GM19099 (cell line): Measurements from ENCODE around the gene ADAMTS9.

ENCODE experiments used
- POLR2A ChIP-seq: IDR thresholded peaks from 3 replicates; pipeline ENCODE4 v1.6.1; 2011; ENCODE audit warnings: low read depth; ENCODE audit not compliant: insufficient read length; ENCODE audit errors: extremely low read depth

The ADAMTS9 gene

DNA sequence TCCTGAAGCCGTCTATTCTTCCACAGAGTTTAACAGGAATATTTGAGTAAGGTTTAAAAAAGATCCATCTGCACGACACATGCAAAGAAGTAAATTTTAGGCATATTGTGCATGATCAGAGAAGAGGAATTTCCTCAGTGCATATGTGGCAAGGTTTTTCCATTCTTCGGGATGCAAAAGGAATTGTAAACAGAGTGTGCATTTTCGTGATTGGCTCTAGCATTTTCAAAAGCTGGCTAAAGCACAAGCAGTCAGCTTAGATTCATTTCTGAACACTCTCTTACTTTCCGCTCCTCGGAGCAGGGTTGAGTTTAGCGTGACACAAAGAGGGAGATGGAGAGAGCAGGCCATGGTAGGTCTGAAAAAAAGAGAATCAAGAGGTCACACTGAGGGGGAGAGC, 128.2 kb downstream of the ADAMTS9 start:
- TF ChIP-seq POLR2A = no peak

DNA sequence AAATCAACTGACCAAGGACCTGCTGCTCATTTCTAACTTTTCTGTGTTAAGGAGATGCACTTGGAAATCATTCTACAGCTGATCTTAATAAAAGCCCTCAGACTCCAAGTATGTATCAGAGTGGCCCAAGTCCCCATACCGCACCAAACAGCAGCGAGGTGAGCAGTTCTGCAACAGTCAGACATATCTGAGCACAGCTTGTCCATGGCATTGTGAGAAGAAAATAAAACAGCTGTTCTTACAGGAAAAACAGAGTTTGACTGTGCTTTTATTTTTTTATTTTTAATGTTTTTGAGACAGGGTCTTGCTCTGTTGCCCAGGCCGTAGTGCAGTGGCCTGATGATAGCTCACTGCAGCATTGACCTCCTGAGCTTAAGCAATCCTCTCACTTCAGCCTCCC, 131.8 kb downstream of the ADAMTS9 start:
- TF ChIP-seq POLR2A = no peak

DNA sequence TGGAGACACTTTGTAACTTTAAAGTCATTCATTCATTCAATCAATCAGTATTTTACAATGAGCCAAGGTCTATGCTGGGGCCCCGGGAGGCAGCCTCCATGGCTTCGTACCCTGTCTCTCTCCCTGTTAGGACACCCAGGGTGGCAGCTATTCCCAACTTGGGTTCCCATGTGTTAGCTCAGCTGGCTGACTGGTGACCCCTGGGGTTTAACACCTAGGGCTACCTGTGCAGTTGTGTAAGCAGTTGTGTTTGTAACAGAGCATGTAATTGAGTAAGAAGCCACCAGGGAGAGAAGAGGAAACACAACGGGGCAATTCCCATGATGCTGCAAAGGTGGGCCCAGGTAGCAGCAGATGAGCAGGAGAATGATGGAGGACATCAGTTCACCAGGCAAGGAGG, 132.4 kb downstream of the ADAMTS9 start:
- no peak for TF ChIP-seq POLR2A

DNA sequence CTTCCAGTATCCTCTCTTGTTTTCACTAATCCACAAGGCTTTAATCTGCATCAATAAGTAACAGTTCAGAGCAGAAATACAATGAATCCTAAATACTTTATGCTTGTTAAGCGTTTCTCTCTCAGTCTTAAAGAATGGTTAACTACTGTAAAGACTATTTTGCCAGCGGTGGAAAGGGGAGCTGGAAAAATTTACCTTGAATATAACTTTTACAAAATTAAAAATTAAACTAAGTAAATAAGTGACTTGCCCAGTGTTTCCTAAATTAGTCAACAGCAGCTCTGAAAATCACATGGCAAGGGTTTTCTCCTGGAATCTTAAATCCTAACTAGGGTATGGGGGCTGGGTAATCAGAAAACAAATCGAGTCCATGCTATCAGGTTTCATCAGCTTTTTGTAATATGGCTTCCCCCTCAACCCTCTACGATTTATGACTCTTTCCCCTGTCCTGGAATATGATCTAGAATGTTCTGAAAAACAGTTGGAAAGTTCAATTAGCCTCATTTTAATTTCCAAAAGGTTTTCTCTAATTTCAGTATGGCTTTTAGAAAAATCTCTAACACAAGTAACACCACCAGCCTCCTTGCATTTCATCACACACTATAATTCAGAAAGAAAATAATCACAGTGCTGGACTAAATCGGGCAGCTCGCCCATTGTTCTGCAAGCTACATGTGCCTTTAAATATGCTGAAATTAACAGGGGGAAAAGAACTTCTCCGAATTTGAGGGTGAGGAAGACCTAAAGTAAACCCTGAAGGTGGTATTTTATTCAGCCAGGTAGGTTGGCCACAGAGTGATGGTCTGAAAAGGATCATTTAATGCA, 133.5 kb downstream of the ADAMTS9 start:
- no peak for TF ChIP-seq POLR2A

DNA sequence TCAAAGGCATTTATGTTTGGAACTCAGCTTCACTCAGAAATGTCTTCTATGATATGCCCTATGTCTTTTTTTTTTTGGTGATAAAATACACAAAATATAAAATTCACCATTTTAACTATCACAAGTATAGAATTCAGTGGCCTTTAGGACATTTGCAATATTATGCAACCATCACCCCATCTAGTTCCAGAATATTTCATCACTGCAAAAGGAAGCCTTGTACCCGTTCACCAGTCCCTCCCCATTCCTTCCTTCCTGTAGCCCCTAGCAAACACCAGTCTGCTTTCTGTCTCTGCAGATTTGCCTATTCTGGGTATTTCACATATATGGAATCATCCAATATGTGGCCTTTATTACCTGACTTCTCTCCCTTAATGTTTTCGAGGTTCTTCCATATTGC, 134.8 kb downstream of the ADAMTS9 start:
- TF ChIP-seq POLR2A = no peak

DNA sequence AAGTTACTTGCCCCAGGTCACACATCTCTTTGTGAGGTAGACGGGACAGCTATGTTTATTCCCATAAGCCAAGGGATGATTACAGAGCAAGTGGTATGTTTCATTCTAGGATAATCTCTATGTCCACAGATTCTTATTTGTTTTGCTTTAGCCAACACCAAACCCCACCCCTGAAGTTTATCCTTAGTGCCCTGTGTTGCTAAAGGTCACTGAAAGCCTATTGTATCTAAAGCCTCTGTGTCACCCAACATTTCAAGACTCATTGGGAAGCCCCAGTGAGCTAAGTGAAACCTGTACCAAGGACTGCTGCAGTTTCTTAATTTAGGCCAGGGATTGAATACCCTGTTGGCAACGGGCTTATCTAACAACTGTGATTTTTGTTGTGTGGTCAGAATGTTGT, 135.6 kb downstream of the ADAMTS9 start:
- no peak for TF ChIP-seq POLR2A

DNA sequence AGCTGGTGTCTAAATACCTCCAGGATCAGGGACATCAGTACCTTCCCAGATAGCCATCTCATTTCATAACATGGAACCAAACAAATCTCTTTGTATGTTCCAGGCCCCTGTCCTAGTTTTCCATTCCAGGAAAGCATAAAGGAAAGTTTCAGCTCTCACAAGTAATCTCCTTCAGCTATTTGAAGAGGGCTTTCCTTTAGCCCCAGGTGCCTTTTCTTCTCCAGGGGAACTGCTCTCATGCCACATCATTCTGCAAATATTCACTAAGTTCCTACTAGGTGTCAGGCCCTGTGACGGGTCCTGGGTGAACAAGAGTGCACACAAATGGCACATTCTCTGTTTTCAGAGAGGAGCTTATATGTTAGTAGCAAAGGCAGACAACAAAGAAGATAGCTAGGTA, 136.1 kb downstream of the ADAMTS9 start:
- TF ChIP-seq POLR2A = no peak

DNA sequence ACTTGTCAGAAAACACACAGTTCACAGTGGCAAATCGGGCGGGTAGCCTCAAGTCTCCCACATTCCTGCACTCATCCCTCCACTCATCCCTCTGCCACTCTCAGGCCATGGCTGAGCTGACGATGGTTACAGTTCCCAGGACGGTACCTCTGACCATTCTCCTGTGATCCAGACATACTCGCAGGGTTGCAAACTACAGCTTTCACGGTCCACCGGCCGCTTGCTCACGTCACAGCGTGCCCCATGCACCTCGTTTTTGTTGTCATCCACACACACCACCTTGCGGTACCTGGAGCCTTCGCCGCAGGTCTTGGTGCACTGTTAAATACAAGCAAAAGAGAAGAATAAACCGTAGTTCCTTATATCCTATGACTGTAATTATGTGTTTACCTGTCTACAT, 137.1 kb downstream of the ADAMTS9 start:
- no peak for TF ChIP-seq POLR2A

DNA sequence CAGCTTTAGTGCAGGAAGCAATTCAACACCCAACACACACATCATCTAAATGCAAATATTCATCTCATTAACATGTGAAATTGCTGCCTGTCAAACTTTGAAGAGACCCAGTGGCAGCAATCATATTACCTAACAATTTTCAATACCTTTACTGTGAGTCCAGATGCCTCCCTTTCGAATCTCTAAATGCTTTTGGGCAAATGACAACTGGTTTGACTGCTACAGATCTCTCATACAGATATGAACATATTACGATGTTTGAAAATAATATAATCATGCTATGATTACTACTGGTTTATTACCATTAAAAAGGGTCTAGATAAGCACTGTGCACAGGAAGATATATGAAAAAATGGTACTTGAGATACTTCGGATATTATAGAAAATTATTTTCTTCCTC, 137.9 kb downstream of the ADAMTS9 start:
- no peak for TF ChIP-seq POLR2A

DNA sequence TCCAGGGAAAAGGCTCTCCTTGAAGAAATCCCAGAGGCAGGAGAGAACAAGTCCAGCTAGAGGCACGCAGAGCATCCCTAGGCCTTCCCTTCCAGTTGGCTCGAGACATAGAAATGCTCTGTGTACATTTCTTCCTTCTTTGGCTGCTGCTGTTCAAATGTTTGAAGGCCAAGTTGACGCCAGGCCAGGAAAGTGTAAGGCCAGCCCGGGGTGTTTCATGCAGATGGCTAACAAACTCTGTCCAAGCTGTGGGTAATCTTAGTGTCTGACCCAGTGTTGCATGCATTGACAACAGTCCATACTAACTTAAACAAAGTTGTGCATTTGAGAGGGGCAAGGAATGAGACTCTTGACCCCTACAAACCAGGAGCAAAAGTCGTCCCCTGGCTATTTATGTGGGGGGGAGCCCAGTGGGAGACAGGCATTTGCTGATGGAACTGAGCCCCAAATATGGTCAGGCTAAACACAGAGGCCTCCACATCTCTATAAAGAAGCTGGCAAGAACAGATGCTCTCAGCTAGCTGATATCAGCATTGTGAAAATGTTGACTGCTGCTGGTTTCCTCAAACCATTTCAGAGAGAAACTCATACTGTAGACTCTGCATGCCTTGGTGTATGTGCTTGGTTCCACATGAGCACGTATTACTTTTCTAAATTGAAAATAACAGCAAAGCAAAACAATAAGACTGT, 139.5 kb downstream of the ADAMTS9 start:
- no peak for TF ChIP-seq POLR2A

DNA sequence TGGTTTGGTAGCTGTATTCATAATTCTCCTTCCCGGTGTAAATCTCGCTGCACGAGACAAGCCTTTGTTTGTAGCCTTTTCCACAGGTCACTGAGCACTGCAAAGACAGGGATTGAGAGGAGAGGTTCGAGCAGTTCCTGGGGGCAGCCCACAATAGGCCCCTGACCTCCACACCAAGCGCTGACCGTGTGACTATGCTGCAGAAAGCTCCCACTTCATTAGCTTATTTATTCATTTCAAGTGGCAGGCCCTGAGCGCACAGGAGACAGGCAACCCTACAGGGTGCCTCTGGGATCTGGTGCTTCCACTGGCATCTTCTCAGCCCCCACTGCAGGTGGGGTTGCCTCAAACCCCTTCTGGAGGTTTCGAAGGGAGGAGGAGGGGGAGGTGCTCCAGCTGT, 140.9 kb downstream of the ADAMTS9 start:
- no peak for TF ChIP-seq POLR2A

DNA sequence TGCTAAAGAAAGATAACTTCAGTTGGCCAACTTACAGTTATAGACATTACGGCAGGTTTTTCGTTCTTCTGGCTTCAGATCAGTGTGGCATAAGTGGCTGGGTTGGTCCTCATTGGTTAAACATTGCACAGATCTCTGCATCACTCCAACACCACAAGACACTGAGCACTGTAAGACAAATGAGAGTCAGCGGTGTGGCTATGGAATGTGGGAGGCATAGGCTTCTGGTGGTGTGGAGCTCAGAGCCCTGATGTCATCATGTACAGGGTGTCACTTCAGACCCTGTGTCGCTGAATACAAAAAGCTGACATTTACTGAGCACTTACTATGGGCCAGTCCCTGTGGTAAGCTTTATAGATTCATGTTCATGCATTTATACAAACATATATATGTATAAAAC, 146.0 kb downstream of the ADAMTS9 start:
- no peak for TF ChIP-seq POLR2A

DNA sequence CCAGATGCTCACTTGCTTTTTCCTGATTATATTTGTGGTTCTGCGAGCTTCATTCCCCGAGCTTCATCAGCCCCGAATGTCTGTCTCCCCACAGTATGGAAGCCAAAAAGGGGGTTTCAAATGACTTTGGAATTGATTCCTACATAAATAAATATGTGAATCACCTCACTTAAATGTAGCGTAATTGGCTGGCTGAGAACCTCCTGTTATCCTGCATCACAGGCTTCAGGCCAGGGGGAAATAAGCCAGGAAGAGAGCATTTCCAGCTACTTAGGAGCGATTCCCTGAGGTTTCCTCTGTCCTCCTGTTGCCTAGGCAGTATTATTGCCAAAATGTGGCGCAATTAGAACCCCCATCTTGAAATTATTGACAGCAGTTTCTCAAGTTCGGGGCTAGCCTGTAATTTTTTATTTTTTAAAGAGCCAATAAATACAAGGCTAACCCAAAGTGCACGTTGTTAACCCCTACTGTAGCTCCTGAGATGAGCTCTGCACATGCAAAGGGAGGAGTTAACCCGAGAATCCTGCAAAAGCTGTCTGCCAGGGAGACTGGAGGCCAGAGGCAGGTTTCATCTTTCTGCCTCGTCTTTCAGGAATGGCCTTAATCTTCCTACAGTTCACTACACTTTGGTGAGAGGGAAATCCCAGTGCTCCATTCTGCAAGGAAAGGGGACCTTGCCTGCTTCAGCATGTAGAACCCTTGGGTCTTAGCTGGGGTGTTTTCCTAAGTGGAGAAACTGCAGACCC, 148.2 kb downstream of the ADAMTS9 start:
- TF ChIP-seq POLR2A = no peak

DNA sequence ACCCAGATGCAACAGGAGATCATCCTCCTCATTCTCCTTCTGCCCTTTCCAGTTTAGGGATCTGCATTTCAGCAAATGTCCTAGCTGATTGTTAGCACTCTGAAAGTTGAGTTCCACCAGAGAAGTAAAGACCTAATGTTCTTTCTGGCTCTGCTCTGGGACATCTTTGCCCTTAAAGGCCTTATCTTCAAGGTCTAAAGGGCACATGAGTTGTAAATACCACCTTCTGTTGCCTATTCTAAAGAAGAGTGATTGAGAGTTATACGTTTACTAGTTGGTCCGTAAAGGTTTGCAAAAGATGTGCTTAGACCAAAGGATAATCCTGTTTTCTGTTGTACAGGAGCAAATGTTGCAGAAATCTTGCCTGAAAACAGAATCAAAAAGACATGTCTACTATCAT, 151.6 kb downstream of the ADAMTS9 start:
- no peak for TF ChIP-seq POLR2A

DNA sequence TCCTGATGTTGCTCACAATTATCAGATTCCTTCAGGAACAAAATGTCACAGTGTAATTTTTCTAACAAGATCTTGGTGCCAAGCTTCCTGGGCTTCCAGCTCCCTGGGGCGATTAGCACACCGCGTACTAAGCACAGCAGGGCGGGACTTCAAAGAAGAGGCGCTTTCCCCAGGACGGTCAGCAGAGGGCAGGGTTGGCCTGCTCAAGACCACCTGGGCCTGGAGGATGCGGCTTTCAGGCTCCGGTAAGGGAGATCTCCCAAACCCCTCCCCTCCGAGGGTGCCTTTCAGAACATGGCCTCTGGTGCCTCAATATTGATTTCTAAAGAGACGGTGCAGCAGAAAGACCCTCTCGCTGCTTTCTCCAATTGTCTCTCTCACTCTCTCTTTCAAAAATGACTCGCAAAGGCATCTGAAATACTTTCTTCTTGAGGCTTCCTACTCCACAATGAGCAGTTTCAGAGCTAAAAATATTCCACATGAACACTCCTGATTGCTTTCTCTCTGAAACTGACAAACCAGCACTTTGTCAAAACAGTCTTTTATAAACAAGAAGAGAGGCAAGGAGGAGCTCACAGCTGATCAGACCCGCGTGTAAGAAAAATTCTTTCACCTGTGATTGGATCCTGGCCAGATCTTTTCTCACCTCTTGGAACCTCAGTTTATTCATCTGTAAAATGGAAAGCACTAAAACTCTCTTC, 154.0 kb downstream of the ADAMTS9 start:
- no peak for TF ChIP-seq POLR2A
